GM18951 (cell line): ENCODE results near the gene MRTFA.
A peak's percentile ranks its signal among the peaks of the same experiment; 100 is the strongest.
"Not testable (repeated sequence)": the region's sequence is repeated elsewhere in the genome, so short reads cannot be mapped to it uniquely, and the experiment has no call there.

Experiments
- POLR2A ChIP-seq: IDR thresholded peaks from 4 replicates; pipeline ENCODE4 v1.6.1; 2011; ENCODE audit warnings: mild to moderate bottlenecking; ENCODE audit not compliant: insufficient read length, insufficient read depth; ENCODE audit errors: extremely low read depth
- in situ Hi-C: fragments of 300-500 bp; cut with MboI; formaldehyde crosslinking; loops from one replicate; pipeline ENCODE4 v1.12.0; 2022; ENCODE audit warnings: low sequenced_read_pairs, mixed read lengths, inconsistent platforms; ENCODE audit not compliant: unreplicated experiment

The MRTFA gene

DNA sequence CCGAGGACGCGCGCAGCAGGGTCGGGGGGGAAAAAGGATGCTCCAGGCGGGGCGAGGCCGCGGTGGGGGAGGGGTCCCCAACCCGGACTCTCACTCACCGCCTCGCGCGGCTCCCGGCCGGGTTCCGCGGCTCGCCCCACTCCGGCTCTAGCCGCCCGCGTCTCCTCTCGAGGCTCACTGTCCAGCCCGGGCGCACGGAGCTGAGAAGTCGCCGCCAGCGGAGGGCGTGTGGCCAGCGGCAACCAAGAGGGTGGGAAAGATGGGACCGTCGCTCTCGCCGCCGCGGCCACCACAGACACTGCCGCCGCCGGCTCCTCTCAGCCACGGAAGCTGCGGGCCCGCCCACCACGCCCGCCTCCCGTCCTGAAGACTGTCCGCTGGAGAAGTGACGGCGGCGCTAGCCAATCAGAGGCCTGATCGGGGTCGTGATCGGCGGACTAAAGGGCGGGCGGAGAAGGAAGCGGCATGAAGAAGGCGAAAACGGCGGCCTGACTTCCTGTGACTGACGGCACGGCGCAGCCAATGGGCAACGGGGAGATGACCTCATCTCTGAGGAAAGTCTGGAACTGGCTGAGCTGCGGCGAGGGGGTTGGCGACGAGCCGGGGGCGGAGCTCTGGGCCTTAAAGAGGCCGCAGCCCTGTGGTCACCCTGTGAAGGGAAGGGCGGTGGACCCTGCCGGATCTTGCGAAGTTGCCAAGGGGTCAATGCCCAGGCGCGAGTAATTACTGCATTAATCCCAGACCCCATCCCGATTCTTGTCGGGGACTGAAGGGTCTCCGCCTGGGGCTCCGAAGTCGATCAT lies at the start of gene MRTFA:
MRTFA (minus strand) TSS at position 340 of the 803 bp plus-strand sequence.
- in situ Hi-C loops, result loop anchor here (25.0 kb wide), 1 partner anchor 199 kb away; no protein-coding TSS in a partner anchor
- TF ChIP-seq POLR2A, result peak; percentile 89

DNA sequence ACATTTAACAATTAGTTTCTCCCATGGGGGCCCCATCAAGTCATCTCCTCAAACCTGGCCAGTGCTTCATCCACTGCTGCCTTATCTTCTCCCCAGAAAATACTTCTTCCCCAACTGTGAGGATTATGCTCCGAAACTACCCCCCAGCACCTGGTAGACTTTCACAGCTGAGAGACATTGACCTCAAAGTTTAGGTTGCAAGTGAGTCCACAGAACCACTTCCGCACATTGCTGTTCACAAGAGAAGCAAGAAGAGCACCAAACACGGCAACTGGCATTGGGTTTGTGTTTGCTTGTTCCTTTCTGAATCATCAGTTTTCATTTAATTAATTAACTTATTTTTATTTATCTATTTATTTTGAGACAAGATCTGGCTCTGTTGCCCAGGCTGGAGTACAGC lies 48.9 kb upstream of the MRTFA start:
- in situ Hi-C loops, result no loop called here
- no peak for TF ChIP-seq POLR2A

DNA sequence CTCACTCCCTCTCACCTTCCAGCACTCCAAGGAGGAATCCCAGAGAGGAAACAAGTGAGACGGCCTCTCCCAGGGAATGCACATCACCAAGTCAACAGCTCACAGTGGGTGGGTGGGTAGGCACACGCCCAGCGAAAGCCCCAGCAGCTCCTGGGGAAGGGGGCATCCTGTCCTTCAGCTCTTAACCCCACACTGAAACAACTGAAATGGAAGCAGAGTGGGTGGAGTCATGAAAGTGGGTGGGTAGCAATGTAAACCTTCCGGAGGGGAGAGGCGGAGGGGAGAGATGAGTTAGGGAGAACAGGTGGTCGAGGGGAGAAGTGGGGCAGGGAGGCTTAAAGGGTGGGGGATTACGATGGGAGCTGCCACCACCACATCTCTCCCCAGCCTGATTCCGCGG lies 48.2 kb upstream of the MRTFA start:
- TF ChIP-seq POLR2A, result no peak
- in situ Hi-C loops, result no loop called here

DNA sequence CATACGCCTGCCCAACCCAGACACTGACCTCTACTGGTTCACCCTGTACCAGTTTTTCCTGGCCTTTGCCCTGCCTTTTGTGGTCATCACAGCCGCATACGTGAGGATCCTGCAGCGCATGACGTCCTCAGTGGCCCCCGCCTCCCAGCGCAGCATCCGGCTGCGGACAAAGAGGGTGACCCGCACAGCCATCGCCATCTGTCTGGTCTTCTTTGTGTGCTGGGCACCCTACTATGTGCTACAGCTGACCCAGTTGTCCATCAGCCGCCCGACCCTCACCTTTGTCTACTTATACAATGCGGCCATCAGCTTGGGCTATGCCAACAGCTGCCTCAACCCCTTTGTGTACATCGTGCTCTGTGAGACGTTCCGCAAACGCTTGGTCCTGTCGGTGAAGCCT lies 44.9 kb upstream of the MRTFA start:
- TF ChIP-seq POLR2A, result no peak
- in situ Hi-C loops, result no loop called here

DNA sequence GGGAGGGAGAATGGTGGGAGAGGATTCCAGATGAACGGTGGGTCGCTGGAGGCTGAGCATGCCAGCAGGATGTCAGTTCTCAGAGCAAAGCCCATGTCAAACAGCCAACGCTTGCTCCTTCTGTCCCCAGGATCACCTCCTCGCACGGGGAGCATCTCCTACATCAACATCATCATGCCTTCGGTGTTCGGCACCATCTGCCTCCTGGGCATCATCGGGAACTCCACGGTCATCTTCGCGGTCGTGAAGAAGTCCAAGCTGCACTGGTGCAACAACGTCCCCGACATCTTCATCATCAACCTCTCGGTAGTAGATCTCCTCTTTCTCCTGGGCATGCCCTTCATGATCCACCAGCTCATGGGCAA lies 44.3 kb upstream of the MRTFA start:
- in situ Hi-C loops, result no loop called here
- no peak for TF ChIP-seq POLR2A

DNA sequence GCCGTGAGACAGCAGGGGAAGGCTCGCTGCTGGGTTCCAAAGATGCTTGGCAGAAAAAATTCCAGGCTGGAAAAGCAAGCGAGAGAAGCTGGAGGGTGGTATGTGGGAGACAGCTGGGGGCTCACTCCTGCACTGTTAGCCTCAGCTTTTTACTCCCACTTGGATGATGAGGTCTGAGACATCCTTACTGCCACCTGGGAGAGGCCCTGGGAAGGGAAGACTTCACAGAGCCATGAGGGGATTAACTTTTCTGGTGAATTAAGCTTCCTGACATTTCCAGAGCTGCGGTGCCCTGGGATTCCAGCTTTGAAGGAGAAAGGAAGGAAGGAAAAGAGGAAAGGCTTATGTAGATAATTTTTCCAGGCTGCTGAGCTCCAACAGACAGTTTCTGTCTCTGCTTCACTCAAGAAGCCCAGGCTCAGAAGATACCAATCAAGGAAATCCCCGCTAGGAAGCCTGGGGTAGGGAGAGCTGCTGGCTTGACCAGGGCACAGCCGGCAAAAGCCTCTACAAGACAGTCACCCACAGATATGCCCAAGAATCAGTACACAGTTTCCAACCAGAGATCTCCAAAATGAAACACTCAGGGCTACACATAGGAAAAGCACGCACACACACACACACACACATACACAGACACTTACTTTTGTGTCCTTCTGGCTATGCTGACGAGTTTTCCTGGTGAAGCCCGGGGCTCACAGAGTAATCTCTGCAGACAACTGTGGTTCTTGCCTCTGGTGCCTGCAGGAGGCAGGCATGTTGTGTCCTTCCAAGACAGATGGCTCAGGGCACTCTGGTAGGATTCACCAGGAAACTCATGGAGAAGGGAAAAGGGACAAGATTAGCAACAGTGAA lies 43.7 kb upstream of the MRTFA start:
- no peak for TF ChIP-seq POLR2A
- in situ Hi-C loops, result no loop called here

DNA sequence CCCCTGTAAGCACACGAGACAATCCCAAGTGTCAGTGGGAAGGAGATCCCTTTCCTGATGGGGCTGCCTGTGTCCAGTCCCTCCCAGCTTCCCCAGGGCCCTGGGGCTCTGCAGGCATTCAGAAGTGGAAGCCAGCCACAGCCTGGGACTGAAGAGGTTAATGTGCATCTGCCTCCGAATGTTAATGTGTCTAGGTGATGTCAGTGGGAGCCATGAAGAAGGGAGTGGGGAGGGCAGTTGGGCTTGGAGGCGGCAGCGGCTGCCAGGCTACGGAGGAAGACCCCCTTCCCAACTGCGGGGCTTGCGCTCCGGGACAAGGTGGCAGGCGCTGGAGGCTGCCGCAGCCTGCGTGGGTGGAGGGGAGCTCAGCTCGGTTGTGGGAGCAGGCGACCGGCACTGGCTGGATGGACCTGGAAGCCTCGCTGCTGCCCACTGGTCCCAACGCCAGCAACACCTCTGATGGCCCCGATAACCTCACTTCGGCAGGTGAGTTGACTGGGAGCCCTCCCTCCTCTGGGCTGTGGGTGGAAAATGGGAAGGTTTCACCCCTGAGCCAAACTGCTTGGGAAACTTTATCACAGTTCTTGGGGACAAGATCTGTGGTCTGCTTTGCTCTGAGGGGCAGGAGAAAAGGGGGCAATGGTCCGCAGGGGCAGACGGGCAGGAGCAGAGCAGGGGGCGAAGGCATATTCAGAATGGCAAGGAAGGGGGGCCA lies 42.9 kb upstream of the MRTFA start, which contains the start of gene MCHR1:
MCHR1 (plus strand) TSS at position 236 of the 715 bp plus-strand sequence; CDS start at position 405, 169 bp downstream.
- in situ Hi-C loops, result no loop called here
- no peak for TF ChIP-seq POLR2A

DNA sequence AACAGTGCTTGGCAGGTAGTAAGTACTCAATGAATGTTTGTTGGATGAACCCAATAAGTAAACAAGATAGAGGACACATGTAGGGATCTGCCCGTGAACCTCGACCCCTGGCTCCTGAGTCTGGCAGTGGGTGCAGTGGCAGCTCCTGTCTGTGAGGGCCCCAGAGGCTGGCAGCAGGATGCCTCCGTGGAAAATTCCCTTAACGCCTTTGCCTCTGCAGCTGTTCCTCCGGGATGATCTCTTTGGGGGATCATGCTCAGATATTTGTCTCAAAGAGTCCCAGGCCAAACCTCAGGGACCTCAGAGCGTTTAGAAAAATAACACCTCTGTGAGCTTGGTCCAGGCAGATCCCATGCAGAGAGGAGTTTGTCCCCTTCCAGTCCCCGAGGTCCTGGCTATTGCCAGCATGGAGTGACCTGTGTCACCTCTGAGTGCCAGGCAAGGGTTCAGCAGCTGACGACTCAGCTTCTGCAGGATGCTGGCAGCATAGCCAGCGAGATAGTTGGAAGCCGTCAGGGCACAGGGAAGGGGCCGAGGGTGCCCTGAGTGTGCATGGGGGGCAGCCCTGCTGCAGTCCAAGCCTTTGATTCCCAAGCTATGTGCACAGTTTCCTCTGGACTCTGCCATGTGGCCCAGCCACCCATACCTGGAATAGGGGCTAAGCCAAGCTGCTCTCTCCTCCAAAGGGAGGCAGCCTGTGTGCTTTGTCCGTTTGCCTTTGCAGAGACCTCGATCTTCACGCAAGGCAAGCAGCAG lies 42.2 kb upstream of the MRTFA start:
- TF ChIP-seq POLR2A, result no peak
- in situ Hi-C loops, result no loop called here

DNA sequence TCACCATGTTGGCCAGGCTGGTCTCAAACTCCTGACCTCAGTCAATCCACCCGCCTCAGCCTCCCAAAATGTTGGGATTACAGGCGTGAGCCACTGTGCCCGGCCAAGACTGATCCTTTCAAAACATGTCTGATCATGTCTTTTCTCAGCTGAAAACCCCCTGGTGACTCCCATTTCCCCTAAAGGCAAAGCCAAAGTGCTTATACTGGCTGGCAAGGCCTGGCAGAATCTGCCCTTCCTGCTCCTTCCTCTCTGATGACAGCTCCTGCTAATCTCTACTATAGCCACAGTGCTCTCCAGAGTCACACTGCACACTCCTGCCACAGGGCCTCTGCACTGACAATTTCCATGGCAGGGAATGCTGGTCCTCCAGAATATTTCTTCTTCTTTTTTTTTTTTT lies 40.1 kb upstream of the MRTFA start:
- TF ChIP-seq POLR2A, result no peak
- in situ Hi-C loops, result no loop called here

DNA sequence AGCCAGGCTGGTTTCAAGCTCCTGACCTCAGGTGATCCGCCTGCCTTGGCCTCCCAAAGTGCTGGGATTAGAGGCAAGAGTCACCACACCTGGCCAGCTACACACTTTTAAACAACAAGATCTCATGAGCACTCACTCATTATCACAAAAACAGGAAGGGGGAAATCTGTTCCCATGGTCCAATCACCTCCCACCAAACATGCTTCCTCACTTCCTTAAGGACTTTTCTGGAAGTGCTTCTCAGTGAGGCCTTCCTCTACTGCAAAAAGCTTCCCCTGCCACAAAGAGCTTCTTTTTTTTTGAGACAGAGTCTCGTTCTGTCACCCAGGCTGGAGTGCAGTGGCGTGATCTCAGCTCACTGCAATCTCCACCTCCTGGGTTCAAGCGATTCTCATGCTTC lies 39.6 kb upstream of the MRTFA start:
- in situ Hi-C loops, result not testable (repeated sequence)

DNA sequence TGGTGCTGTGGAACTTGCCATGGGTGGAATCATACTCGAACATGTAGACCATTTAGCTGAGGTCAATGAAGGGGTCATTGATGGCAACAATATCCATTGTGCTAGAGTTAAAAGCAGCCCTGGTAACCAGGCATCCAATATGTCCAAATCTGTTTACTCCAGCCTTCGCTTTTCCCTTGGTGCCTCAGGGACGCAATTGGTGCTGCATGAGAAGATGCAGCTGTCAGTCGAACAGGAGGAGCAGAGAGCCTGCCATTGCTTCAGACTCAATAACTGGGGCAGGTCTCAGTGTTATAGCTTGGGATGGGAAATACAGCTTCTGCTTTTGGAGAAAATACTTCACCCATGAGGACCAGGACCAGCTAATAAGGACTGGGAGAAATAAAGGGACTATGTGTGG lies 37.8 kb upstream of the MRTFA start:
- TF ChIP-seq POLR2A, result no peak
- in situ Hi-C loops, result no loop called here

DNA sequence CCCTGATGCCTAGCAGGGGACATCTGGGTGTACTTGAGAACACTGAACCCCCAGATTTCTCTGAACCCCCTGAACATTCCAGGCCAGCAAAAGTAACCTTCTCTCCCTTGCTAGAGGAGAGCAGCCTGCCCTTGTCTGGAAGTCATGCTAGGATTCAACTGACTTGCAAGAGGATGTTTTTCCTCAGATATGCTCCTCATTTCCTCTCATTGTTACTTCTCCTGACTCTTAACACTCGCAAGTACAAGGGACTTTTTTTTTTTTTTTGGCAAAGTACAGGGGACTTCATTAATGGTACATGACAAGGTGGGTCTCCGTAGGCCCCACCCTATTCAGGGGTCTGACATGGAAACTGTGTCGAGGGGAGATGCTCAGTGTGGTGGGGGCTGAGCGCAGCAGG lies 36.5 kb upstream of the MRTFA start:
- no peak for TF ChIP-seq POLR2A
- in situ Hi-C loops, result no loop called here
